HG02642 (cell line): ENCODE results near the gene TM2D3.

Experiments used
- ATAC-seq: cut with Tn5 transposase; IDR thresholded peaks from one replicate; pipeline ENCODE4 v1.9.1; 2021; ENCODE audit warnings: mild to moderate bottlenecking; ENCODE audit not compliant: unreplicated experiment, poor library complexity

TM2D3 gene

DNA sequence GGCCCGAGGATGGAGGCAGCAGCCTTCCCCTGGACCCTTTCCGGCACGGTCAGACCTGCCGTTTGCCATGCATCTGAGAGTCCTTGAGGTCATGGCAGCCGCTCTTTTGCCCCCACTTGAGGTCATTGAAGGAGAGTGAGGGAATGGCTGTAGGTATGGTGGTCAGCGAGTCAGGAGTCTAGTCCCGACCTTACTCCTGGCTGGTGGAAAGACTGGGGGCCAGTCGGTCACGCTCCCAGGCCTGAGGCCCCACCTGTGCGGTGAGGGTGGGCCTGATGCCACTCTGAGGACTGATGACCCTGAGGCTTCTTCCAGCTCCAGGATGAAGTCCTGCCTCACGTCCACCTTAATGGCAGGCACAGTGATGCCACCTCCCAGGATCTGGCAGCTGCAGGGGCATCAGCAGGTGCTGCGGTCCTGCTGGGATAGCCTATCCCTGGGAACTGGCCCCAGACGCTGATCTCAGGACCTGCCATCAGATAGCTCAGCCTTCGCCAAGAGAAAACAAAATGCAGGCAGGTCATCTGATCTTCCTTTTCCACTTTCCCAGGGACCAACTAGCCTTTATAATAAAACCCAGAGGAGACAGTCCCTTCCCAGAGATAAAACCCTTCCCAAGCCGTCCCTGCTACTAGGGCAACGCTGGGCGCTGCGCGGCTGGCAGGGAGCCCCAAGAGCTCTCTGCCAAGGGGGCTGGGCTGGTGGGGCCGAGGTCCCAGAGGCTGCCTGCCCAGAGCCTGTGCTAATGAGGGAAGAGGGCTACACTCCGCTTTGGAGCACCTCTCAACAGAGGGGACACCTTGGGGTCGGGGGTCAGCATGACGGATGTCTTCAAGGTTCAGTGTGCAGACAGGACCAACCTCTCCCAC is 42.2 kb downstream of the TM2D3 start:
- no peak for ATAC-seq

DNA sequence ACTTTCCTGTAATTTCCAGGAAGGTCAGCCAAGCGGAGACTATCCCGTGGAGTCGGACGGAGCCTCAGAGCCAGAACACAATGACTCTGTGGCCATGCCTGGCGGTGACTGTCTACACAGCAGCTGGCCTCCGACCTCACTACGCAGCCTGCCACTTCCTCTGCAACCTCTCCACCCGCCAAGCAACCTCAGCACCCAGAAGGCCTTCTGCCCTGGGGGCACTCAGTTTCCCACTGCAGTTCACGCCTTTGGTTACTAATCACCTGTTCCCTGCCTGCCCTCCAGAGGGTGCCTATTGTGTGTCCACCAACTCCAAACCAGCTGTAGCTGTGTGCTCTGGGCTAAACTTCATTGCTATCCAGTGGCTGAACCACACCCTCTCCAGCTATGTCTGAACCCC is 44.0 kb downstream of the TM2D3 start:
- no peak for ATAC-seq

DNA sequence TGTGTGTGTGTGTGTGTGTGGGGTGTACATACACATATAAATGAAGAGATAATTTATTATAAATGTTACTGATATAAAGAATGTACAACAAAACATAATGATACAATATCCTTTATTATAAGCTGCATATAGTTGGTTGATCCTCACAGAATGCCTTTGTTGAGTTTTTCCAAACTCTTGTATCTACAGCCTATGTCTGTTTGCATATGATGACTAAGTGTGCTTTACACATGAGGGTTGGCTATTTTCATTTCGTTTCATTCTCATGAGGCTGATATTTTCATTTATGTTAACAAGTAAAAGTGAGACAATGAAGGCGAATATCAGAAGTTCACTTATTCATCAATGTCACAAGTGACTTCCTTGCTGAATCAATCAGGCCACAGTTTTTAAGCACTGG is 45.1 kb downstream of the TM2D3 start:
- ATAC-seq: no peak

DNA sequence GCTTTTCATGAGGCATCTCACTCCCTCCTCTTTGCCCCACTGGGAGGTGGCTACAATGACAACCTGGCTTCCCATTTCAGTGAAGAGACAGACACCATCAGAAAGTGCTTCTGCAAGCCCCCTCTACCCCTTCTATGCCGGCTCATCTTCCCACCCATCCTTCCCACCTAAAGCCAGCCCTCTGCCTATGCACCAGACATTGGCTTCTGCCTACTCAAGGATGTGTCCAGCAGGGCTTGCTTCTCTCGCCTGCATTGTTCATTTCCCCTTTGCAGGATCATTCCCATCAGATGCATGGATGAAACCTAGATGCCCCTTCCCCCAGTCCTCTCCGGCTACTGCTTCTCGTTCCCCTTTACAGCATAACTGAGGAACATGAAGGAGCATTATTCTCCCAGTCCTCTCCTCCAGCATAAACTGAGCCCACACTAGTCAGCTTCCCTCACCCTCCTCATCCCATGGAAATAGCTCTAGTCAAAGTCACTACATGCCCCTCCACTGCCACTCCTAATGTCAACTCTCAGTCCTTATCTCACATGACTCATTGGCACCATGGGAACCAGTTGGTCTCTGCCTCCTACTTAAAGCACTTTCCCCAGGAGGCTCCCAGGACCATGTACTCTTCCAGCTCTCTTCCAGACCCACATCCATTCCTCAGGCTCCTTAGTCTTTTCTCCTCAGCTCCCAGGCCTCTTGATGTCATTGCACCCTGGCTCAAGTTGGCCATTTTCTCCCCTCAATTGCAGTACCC is 47.9 kb downstream of the TM2D3 start:
- no peak for ATAC-seq

DNA sequence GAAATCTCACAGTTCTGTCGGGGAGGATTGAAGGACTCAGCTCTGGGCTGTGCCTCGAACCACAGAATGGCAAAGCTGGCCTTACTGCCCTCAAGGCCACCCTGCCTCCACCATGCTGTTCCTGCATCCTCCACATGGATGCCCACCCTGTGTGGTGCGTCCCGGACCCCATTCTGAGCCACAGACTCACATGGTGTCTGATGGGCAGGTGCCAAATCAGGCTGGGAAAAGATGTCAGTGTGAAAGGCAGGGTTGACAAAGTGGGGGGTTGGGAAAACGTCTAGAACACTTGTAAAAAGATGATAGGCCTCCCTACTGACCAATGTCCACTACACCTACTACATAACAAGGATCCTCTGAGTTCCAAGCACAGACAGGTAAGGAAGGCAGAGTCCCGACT is 49.4 kb downstream of the TM2D3 start:
- no peak for ATAC-seq

DNA sequence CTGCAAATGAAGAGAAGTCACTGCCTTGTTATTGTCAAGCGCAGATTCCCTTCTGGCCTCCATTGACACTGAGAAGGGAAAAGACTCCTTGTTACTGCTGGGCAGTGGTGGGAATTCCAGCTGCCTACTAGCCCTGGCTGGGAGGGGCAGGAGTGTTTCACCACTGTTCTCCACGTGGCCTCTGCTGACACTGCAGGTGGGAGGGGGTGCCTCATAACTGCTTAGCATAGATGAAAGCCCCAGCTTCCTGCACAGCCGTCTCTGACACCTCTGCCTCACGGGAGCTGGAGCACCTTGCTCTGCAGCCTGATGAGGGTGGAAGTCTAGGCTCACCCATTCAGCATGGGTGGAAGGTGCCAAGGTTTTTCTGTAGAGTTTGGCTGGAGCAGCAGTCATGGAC is 52.1 kb downstream of the TM2D3 start:
- ATAC-seq: no peak

DNA sequence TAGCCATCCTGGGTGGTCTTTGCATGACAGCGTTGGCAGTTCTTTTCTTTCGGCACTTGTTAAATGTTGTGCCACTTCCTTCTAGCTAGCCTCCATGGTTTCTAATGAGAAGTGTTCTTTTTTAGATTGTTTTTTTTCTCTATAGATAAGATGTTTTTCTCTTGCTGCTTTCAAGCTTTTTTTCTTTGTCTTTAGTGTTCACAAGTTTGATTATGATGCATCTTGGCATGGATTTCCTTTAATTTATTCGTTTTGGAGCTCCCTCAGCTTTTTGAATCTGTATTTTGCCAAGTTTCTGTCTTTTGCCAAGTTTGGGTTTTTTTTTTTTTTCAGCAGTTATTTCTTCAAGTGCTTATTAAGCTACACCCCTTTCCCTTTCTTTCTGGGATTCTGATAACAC is 53.1 kb downstream of the TM2D3 start:
- no peak for ATAC-seq

DNA sequence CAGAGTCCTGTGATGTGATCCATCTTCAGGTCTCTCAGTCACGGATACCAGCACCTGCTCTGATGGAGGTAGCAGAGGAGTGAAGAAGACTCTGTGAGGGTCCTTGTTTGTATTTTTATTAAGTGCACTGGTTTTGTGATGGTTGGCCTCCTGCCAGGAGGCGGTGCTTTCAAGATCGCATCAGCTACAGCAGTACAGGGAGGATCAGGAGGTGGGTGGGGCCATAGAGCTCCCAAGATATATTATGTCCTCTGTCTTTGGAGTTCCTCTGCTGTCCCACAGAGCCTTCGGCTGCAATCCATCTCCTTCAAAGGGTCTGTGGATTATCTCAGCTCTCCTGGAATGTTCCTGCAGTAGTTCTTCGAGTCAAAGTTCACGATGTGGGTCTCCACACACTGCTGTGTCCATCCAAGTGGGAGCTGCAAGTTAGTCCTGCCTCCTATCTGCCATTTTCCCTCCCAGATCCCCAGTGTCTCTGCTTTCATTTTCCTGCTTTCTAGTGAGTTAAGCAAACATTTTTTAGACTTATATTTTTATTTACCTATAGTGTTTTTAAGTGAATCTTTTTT is 54.7 kb downstream of the TM2D3 start:
- ATAC-seq: no peak

DNA sequence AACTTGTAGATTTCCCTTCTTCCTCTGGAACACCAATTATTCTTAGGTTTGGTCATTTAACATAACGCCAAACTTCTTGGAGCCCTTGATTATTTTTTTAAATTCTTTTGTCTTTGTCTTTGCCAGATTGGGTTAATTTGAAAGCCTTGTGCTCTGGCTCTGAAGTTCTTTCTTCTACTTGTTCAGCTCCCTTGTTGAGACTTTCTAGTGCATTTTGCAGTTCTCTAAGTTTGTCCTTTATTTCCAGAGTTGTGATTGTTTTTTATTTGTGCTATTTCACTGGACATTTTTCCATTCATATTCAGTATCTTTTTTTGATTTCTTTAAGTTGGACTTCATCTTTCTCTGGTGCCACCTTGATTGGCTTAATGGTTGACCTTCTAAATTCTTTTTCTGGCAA is 55.5 kb downstream of the TM2D3 start:
- ATAC-seq: no peak
